Sigmoid colon (tissue), 7 donors: ENCODE data around the gene SHPK. TPM values are rescaled to one million over a fixed set of nuclear protein-coding genes. Genes with fewer than 3 reads are reported as not detected.

Source experiments
- DNase-seq: peaks from one replicate; pipeline ENCODE4 v3.0.0-alpha.2; 2019
- H3K27ac ChIP-seq, 4 donors: fragments of 200-600 bp; sonication (generic); one replicate each; pipeline ENCODE4 v1.5.1; 2016 to 2019; ENCODE audit warnings: mild to moderate bottlenecking in 1 of 4
- H3K27me3 ChIP-seq, 3 donors: fragments of 200-600 bp; sonication (generic); one replicate each; pipeline ENCODE4 v1.5.1; 2019; ENCODE audit warnings: mild to moderate bottlenecking in 1 of 3
- H3K36me3 ChIP-seq, 4 donors: fragments of 200-600 bp; sonication (generic); one replicate each; pipeline ENCODE4 v1.5.1; 2016 to 2019
- H3K4me1 ChIP-seq, 4 donors: fragments of 200-600 bp; sonication (generic); one replicate each; pipeline ENCODE4 v1.5.1; 2017 to 2019
- H3K4me3 ChIP-seq, 4 donors: fragments of 200-600 bp; sonication (generic); one replicate each; pipeline ENCODE4 v1.5.1; 2017 to 2019; ENCODE audit warnings: mild to moderate bottlenecking in 2 of 4, moderate library complexity in 1 of 4
- H3K9me3 ChIP-seq, 4 donors: fragments of 200-600 bp in 3 of 4; sonication (generic) in 3 of 4; one replicate each; pipeline versions ENCODE4 v1.5.1 to v1.6.1; 2013 to 2019
- EP300 ChIP-seq, 4 donors: sonication (generic); formaldehyde crosslinking; IDR thresholded peaks; one replicate each; pipeline ENCODE4 v1.6.1; 2017; ENCODE audit warnings: antibody characterized with exemption in 4 of 4
- POLR2A ChIP-seq, 2 donors: fragments of 450-650 bp; IDR thresholded peaks; one replicate each; pipeline ENCODE4 v1.6.1; 2016; ENCODE audit warnings: antibody characterized with exemption in 2 of 2, mild to moderate bottlenecking in 2 of 2, moderate library complexity in 2 of 2
- POLR2AphosphoS5 ChIP-seq, 4 donors: sonication (generic); formaldehyde crosslinking; IDR thresholded peaks; one replicate each; pipeline ENCODE4 v1.6.1; 2017; ENCODE audit warnings: antibody characterized with exemption in 4 of 4
- whole genome bisulfite sequencing, 2 donors: extraction: QIAGEN DNeasy Blood & Tissue Kit; methylation state at CpG; one replicate each; pipeline ENCODE4 v1.1.7; 2013; 5-methylcytosine and 5-hydroxymethylcytosine counted together
- intact Hi-C: fragments of 100-400 bp; cut with DNase I; formaldehyde crosslinking; loops from one replicate; pipeline ENCODE4 v1.15.1; 2023
- polyA plus RNA-seq, 3 donors: library from polyadenylated mRNA; stranded (reverse); fragments of 200-250 nt; gene quantifications; one replicate each; pipeline ENCODE4 v1.2.3, GENCODE V29; 2013
- total RNA-seq, 4 donors: library from RNA; depleted of rRNA; stranded (reverse); fragments of >200 nt; gene quantifications; one replicate each; pipeline ENCODE4 v1.1.0, GENCODE V29; 2016
- TF ChIP-seq, protein P1 (sequence below), 4 experiments: fragments of 450-650 bp in 3 of 4; fragments of 200-600 bp in 1 of 4; IDR thresholded peaks; one replicate each; pipeline ENCODE4 v1.5.1; 2016 to 2019; ENCODE audit warnings: antibody characterized with exemption in 4 of 4, mild to moderate bottlenecking in 3 of 4, moderate library complexity in 2 of 4
- donor health status: healthy with polysubstance abuse.
- donor health status: Bipolar disorder and iron deficiency.
- donor health status: healthy.

SHPK gene
- total and polyA plus RNA-seq, 7 donors, result 5.8 to 12.7 (median 7.8) TPM

DNA sequence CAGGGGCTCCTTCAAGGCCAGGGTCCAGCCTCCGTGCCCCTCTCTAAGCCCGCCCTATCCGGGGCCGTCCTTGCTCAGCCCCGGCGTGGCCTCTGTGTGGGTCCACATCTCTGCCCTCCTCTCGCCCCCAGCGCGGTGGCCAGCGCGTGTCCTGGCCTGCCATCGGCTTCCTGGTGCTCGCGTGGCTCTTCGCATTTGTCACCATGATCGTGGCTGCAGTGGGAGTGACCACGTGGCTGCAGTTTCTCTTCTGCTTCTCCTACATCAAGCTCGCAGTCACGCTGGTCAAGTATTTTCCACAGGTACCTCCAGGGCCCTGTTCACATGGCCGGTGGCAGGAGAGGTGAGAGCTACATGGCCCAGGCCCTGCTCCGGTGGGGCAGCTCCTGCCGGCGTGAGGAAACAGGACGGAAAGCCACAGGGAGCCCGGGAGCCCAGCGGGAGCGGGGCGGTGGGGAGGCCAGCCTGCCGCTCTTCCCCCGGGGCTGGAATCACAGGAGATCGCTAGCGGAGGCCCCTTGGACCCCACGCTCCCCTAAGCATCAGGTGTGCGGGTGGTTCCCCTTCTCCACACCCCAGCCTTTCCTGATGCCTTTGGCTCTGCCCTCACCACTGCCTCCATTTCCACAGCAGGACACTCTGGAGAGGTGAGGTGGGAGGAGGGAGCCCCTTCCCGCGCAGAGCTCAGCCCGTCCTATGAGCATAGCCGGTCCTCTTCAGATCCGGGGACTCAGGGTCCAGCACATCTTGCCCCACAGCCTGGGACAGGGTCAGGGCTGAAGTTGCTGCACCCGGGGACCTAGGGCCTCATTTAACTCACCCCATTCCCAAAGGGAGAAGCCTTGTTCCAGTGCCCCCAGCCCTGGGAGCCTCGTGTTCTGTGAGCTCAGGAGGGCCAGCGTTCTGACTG lies 22.1 kb upstream of the SHPK start:
- Histone ChIP-seq H3K4me1 (peaks cover 0 to 36% (median 28%) of the 10 kb centered on the region in 4 donors), H3K27me3 (no peaks in the 10 kb centered on the region), H3K4me3 (no peak overlapping the region), H3K27ac (peak overlapping the region in 3 of 4 donors; percentile 77 to 89 (median 85)), H3K36me3 (peaks cover 0 to 21% (median 7%) of the 10 kb centered on the region in 4 donors), H3K9me3 (no peaks in the 10 kb centered on the region)
- TF ChIP-seq POLR2AphosphoS5 (IDR thresholded peaks at IDR 0.05) (no peak), POLR2A (IDR thresholded peaks at IDR 0.05) (no peak), EP300 (IDR thresholded peaks at IDR 0.05) (no peak)
- TF ChIP-seq, protein P1, sequence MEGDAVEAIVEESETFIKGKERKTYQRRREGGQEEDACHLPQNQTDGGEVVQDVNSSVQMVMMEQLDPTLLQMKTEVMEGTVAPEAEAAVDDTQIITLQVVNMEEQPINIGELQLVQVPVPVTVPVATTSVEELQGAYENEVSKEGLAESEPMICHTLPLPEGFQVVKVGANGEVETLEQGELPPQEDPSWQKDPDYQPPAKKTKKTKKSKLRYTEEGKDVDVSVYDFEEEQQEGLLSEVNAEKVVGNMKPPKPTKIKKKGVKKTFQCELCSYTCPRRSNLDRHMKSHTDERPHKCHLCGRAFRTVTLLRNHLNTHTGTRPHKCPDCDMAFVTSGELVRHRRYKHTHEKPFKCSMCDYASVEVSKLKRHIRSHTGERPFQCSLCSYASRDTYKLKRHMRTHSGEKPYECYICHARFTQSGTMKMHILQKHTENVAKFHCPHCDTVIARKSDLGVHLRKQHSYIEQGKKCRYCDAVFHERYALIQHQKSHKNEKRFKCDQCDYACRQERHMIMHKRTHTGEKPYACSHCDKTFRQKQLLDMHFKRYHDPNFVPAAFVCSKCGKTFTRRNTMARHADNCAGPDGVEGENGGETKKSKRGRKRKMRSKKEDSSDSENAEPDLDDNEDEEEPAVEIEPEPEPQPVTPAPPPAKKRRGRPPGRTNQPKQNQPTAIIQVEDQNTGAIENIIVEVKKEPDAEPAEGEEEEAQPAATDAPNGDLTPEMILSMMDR (IDR thresholded peaks at IDR 0.05), result no peak
- DNase-seq, result no peak
- WGBS, 2 donors, result 88 to 90% methylated on average over 42 of the region's 42 CpGs
- intact Hi-C loops, result no loop called here

DNA sequence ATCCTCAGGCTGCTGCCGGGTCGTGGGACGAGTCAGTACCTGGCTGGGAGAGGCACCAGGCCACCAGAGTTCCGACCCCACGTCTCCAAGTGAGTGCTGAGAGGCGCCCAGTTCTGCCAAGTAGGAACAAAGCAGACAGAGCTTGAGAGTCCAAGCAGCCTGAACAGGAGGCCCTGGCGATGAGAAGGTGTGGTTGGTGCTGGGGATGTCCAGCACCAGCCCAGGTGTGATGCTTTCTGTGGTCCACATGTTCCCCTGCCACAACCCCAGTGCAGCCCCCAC lies 21.5 kb upstream of the SHPK start:
- Histone ChIP-seq H3K4me3 (no peak overlapping the region), H3K9me3 (no peaks in the 10 kb centered on the region), H3K27me3 (no peaks in the 10 kb centered on the region), H3K27ac (no peak overlapping the region), H3K4me1 (peaks cover 0 to 36% (median 28%) of the 10 kb centered on the region in 4 donors), H3K36me3 (peaks cover 0 to 16% (median 4%) of the 10 kb centered on the region in 4 donors)
- intact Hi-C loops, result no loop called here
- WGBS, 2 donors, result 86 to 92% methylated on average over 7 of the region's 7 CpGs
- TF ChIP-seq POLR2AphosphoS5 (IDR thresholded peaks at IDR 0.05) (no peak), POLR2A (IDR thresholded peaks at IDR 0.05) (no peak), EP300 (IDR thresholded peaks at IDR 0.05) (no peak)
- TF ChIP-seq, protein P1 (IDR thresholded peaks at IDR 0.05), result no peak
- DNase-seq, result no peak

DNA sequence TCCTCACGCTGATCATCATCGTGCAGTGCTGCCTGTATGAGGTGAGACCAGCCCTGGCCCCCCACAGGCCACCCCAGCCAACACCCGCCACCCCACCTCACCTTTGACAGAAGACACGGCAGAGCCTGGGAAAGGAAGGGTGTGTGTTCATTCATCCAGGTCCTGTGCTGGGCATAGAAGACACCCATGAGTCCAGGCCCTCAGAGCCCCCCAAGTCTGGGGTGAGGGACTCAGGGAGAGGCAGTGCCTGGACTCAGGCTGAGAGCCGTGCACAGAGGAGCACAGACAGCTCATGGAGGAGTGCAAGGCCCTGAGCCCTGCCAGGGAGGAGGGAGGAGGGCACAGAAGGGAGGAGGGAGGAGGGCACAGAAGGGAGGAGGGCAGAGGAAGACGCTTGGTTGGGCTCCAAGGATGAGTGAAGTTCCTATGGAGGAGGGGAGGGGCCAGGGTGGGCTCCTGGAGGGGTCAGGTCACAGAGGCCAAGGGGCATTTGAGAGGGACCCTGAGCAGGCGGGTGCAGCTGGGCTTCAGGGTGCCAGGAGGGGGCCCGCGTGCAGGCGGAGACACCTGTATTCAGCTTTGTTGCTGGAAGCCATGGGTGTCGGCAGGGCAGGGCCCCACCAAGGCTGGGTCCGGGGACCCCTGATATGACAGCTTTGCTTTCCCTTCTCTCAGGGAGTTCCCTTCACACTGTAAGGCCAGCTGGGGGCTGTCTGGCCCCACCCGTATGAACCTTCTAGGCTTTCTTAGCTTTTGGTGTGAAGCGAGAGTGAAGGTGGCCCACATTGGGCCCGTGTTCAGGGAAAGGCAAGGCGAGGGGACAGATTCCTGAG lies 20.9 kb upstream of the SHPK start:
- no peak for TF ChIP-seq POLR2AphosphoS5 (IDR thresholded peaks at IDR 0.05)
- no peak for TF ChIP-seq POLR2A (IDR thresholded peaks at IDR 0.05)
- no peak for TF ChIP-seq EP300 (IDR thresholded peaks at IDR 0.05)
- TF ChIP-seq, protein P1 (IDR thresholded peaks at IDR 0.05), result no peak

DNA sequence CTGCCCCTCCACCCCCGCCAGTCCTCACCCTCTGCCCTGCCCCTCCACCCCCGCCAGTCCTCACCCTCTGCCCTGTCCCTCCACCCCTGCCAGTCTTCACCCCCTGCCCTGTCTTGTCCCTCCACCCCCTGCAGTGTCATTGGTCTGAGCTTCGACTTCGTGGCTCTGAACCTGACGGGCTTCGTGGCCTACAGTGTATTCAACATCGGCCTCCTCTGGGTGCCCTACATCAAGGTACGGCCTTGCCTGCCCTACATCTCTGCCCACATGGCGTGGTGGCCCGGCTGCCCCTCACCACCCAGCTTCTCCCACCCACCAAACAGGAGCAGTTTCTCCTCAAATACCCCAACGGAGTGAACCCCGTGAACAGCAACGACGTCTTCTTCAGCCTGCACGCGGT lies 20.3 kb upstream of the SHPK start:
- TF ChIP-seq POLR2A (IDR thresholded peaks at IDR 0.05) (no peak), EP300 (IDR thresholded peaks at IDR 0.05) (no peak), POLR2AphosphoS5 (IDR thresholded peaks at IDR 0.05) (no peak)
- TF ChIP-seq, protein P1 (IDR thresholded peaks at IDR 0.05), result no peak
- no peaks in the 10 kb centered on the region for H3K27me3 ChIP-seq
- DNase-seq, result no peak
- intact Hi-C loops, result no loop called here
- peaks cover 0 to 4% (median 0%) of the 10 kb centered on the region in 4 donors for H3K36me3 ChIP-seq
- H3K4me3 ChIP-seq, result no peak overlapping the region
- H3K27ac ChIP-seq, result no peak overlapping the region
- WGBS, 2 donors, result 92% methylated on average over 16 of the region's 16 CpGs
- no peaks in the 10 kb centered on the region for H3K9me3 ChIP-seq
- peaks cover 0 to 36% (median 28%) of the 10 kb centered on the region in 4 donors for H3K4me1 ChIP-seq

More for the DNA sequence above, 20.9 kb upstream of the SHPK start:
- H3K27ac ChIP-seq, result no peak overlapping the region
- no peaks in the 10 kb centered on the region for H3K27me3 ChIP-seq
- H3K4me3 ChIP-seq, result no peak overlapping the region
- peaks cover 0 to 10% (median under 1%) of the 10 kb centered on the region in 4 donors for H3K36me3 ChIP-seq
- DNase-seq, result no peak
- 86 to 88% methylated on average over 16 of the region's 16 CpGs for WGBS, 2 donors
- peaks cover 0 to 36% (median 28%) of the 10 kb centered on the region in 4 donors for H3K4me1 ChIP-seq
- no peaks in the 10 kb centered on the region for H3K9me3 ChIP-seq
- intact Hi-C loops, result no loop called here
